IMR-90 (cell line): Measurements from ENCODE around the gene FOXB1. TPM values are rescaled to one million over a fixed set of nuclear protein-coding genes. Genes with fewer than 3 reads are reported as not detected.

Source experiments
- ATAC-seq: fragments of 200-7000 bp; cut with Tn5 transposase; 2 replicates; pipeline ENCODE4 v1.9.1; 2020; ENCODE audit warnings: low read depth, mild to moderate bottlenecking, moderate library complexity
- BruUV-seq: library from RNA; stranded (reverse); fragments of 400-500 nt; replicated peaks from 2 replicates; lab custom pipeline; 2021; lab: Mats Ljungman, UMichigan
- CTCF ChIA-PET: fragments of 300-600 bp; formaldehyde crosslinking; extraction: SDS; loops from one replicate; lab custom pipeline; 2021; ENCODE audit warnings: antibody characterized with exemption; lab: Yijun Ruan, JAX
- POLR2A ChIA-PET: fragments of 300-600 bp; sonication (Branson Sonifier 250); formaldehyde crosslinking; loops from one replicate; lab custom pipeline; 2022; ENCODE audit warnings: antibody characterized with exemption; ENCODE audit not compliant: unreplicated experiment; lab: Charles Lee
- DNase-seq: peaks from one replicate; pipeline ENCODE4 v3.0.0; 2013
- H2AFZ ChIP-seq: replicated peaks from 2 replicates; pipeline ENCODE3; 2013; ENCODE audit warnings: low read length, mild to moderate bottlenecking; ENCODE audit not compliant: poor library complexity
- H2AK5ac ChIP-seq: 2 replicates; pipeline ENCODE4 v1.6.1; 2013; ENCODE audit warnings: low read depth, low read length, inconsistent platforms
- H2AK9ac ChIP-seq: replicated peaks from 2 replicates; pipeline ENCODE3; 2013; ENCODE audit warnings: mild to moderate bottlenecking, low read depth, low read length, moderate library complexity; ENCODE audit not compliant: poor library complexity
- H2BK120ac ChIP-seq: 2 replicates; pipeline ENCODE4 v1.6.1; 2013; ENCODE audit warnings: low read depth, low read length, inconsistent platforms
- H2BK15ac ChIP-seq: 3 replicates; pipeline ENCODE4 v1.6.1; 2013; ENCODE audit warnings: low read depth, low read length, inconsistent platforms
- H2BK20ac ChIP-seq: 2 replicates; pipeline ENCODE4 v1.6.1; 2013; ENCODE audit warnings: low read depth, mild to moderate bottlenecking, inconsistent platforms, low read length, moderate library complexity
- H2BK5ac ChIP-seq: 2 replicates; pipeline ENCODE4 v1.6.1; 2013; ENCODE audit warnings: mild to moderate bottlenecking, low read depth, low read length, inconsistent platforms; ENCODE audit not compliant: poor library complexity, severe bottlenecking
- H3K14ac ChIP-seq: replicated peaks from 2 replicates; pipeline ENCODE4 v1.6.1; 2013; ENCODE audit warnings: low read depth, low read length, inconsistent platforms
- H3K18ac ChIP-seq: 2 replicates; pipeline ENCODE4 v1.6.1; 2013; ENCODE audit warnings: low read depth, low read length, control low read depth
- H3K23ac ChIP-seq: 2 replicates; pipeline ENCODE4 v1.6.1; 2013; ENCODE audit warnings: low read depth, low read length, inconsistent platforms
- H3K27ac ChIP-seq: 2 replicates; pipeline ENCODE4 v1.5.1; 2013; ENCODE audit warnings: mild to moderate bottlenecking, control low read depth, low read length; ENCODE audit not compliant: insufficient read depth
- H3K27me3 ChIP-seq: 2 replicates; pipeline ENCODE4 v1.6.1; 2013; ENCODE audit warnings: low read length; ENCODE audit not compliant: control insufficient read depth, insufficient read depth
- H3K36me3 ChIP-seq: 2 replicates; pipeline ENCODE4 v1.6.1; 2013; ENCODE audit warnings: low read length, mixed read lengths; ENCODE audit not compliant: control insufficient read depth, insufficient read depth
- H3K4ac ChIP-seq: 2 replicates; pipeline ENCODE4 v1.6.1; 2013; ENCODE audit warnings: low read depth, low read length, inconsistent platforms
- H3K4me1 ChIP-seq: 2 replicates; pipeline ENCODE4 v1.6.1; 2013; ENCODE audit warnings: low read length, mixed read lengths; ENCODE audit not compliant: control insufficient read depth, insufficient read depth
- H3K4me2 ChIP-seq: 2 replicates; pipeline ENCODE4 v1.6.1; 2013; ENCODE audit warnings: low read depth, mild to moderate bottlenecking, control low read depth, low read length, moderate library complexity
- H3K4me3 ChIP-seq: 2 replicates; pipeline ENCODE4 v1.5.1; 2013; ENCODE audit warnings: low read depth, mild to moderate bottlenecking, control low read depth, low read length, moderate library complexity; ENCODE audit not compliant: insufficient read depth
- H3K56ac ChIP-seq: 2 replicates; pipeline ENCODE4 v1.6.1; 2013; ENCODE audit warnings: low read length, inconsistent platforms; ENCODE audit not compliant: insufficient read depth; ENCODE audit errors: extremely low read depth
- H3K79me1 ChIP-seq, 2 experiments: 2 replicates each; pipeline ENCODE4 v1.6.1; 2013; ENCODE audit warnings: low read length in 2 of 2, inconsistent platforms in 1 of 2, low read depth in 1 of 2
- H3K9ac ChIP-seq: 2 replicates; pipeline ENCODE4 v1.6.1; 2013; ENCODE audit warnings: low read depth, low read length, control low read depth
- H3K9me1 ChIP-seq: 2 replicates; pipeline ENCODE4 v1.6.1; 2013; ENCODE audit warnings: low read length, inconsistent platforms; ENCODE audit not compliant: insufficient read depth
- H3K9me3 ChIP-seq: 2 replicates; pipeline ENCODE4 v1.6.1; 2013; ENCODE audit warnings: low read length; ENCODE audit not compliant: control insufficient read depth, insufficient read depth
- H4K20me1 ChIP-seq: 2 replicates; pipeline ENCODE4 v1.6.1; 2013; ENCODE audit warnings: low read length, inconsistent platforms; ENCODE audit not compliant: insufficient read depth
- H4K5ac ChIP-seq: 2 replicates; pipeline ENCODE4 v1.6.1; 2013; ENCODE audit warnings: mild to moderate bottlenecking, low read depth, low read length, control low read depth
- H4K8ac ChIP-seq, 2 experiments: 2 replicates each; pipeline ENCODE4 v1.6.1; 2013; ENCODE audit warnings: low read depth in 2 of 2, low read length in 2 of 2, control low read depth in 1 of 2, inconsistent platforms in 1 of 2
- H4K91ac ChIP-seq: 2 replicates; pipeline ENCODE4 v1.6.1; 2013; ENCODE audit warnings: low read depth, low read length, inconsistent platforms; ENCODE audit not compliant: insufficient read depth
- BHLHE40 ChIP-seq: fragments of 150-350 bp; IDR thresholded peaks from 2 replicates; pipeline ENCODE4 v1.6.1; 2016; ENCODE audit warnings: mild to moderate bottlenecking, low read depth, low read length
- CEBPB ChIP-seq: IDR thresholded peaks from 2 replicates; pipeline ENCODE4 v1.6.1; 2012; ENCODE audit warnings: low read depth, low read length, improper control_type of control experiment
- CHD1 ChIP-seq: IDR thresholded peaks from 2 replicates; pipeline ENCODE4 v1.6.1; 2012; ENCODE audit warnings: low read depth, low read length, improper control_type of control experiment
- FOS ChIP-seq: fragments of 150-350 bp; IDR thresholded peaks from 2 replicates; pipeline ENCODE4 v1.6.1; 2016; ENCODE audit warnings: low read depth, low read length
- MAFK ChIP-seq: IDR thresholded peaks from 2 replicates; pipeline ENCODE4 v1.6.1; 2012; ENCODE audit warnings: low read depth, low read length, improper control_type of control experiment
- MAZ ChIP-seq: IDR thresholded peaks from 2 replicates; pipeline ENCODE4 v1.6.1; 2012; ENCODE audit warnings: low read depth, mild to moderate bottlenecking, low read length, improper control_type of control experiment, moderate library complexity, borderline replicate concordance
- MXI1 ChIP-seq: IDR thresholded peaks from 2 replicates; pipeline ENCODE4 v1.6.1; 2012; ENCODE audit warnings: low read depth, mild to moderate bottlenecking, low read length, moderate library complexity, borderline replicate concordance
- NFE2L2 ChIP-seq: fragments of 150-350 bp; IDR thresholded peaks from 2 replicates; pipeline ENCODE4 v1.6.1; 2016; ENCODE audit warnings: low read depth, mild to moderate bottlenecking, low read length
- POLR2A ChIP-seq: IDR thresholded peaks from 2 replicates; pipeline ENCODE4 v1.6.1; 2012; ENCODE audit warnings: mild to moderate bottlenecking, low read depth, low read length
- RAD21 ChIP-seq: IDR thresholded peaks from 2 replicates; pipeline ENCODE4 v1.6.1; 2012; ENCODE audit warnings: low read length, improper control_type of control experiment
- RCOR1 ChIP-seq: IDR thresholded peaks from 2 replicates; pipeline ENCODE4 v1.6.1; 2012; ENCODE audit warnings: mild to moderate bottlenecking, low read length, improper control_type of control experiment; ENCODE audit not compliant: insufficient replicate concordance
- RFX5 ChIP-seq: IDR thresholded peaks from 2 replicates; pipeline ENCODE4 v1.8.0; 2012; ENCODE audit warnings: low read depth, mild to moderate bottlenecking, low read length, moderate library complexity
- SMC3 ChIP-seq: fragments of 150-350 bp; IDR thresholded peaks from 2 replicates; pipeline ENCODE4 v1.6.1; 2016; ENCODE audit warnings: low read depth, mild to moderate bottlenecking, antibody characterized with exemption, low read length, moderate library complexity
- WGBS, 2 experiments: methylation state at CpG; one replicate each; pipeline versions ENCODE4 v1.1.5 to v1.1.7; 2013; ENCODE audit warnings: missing lambda C conversion rate in 2 of 2; ENCODE audit not compliant: insufficient read length in 1 of 2; ENCODE audit errors: extremely low coverage in 2 of 2; 5-methylcytosine and 5-hydroxymethylcytosine counted together
- dilution Hi-C: fragments of 300-500 bp; cut with HindIII; formaldehyde crosslinking; loops from one replicate; pipeline ENCODE4 v1.14.3; 2018; ENCODE audit warnings: low sequenced_read_pairs; ENCODE audit not compliant: unreplicated experiment
- in situ Hi-C: fragments of 300-500 bp; cut with MboI; formaldehyde crosslinking; loops from 3 replicates; pipeline ENCODE4 v1.14.3; 2019; ENCODE audit warnings: low sequenced_read_pairs, inconsistent platforms, mixed read lengths
- intact Hi-C: fragments of 100-400 bp; cut with micrococcal nuclease; formaldehyde crosslinking; loops from 2 replicates; pipeline ENCODE4 v1.10.0; 2022
- polyA plus RNA-seq, 3 experiments: library from polyadenylated mRNA; depleted of rRNA; stranded (reverse); fragments of >200 nt; gene quantifications; 2 replicates each; pipeline ENCODE4 v1.2.3, GENCODE V29; 2012; ENCODE audit warnings: low replicate concordance in 1 of 3
- total RNA-seq: library from RNA; depleted of rRNA; stranded (reverse); fragments of >200 nt; gene quantifications from 2 replicates; pipeline ENCODE4 v1.2.3, GENCODE V29; 2012
- TF ChIP-seq, protein P1 (sequence below): fragments of 150-350 bp; IDR thresholded peaks from 2 replicates; pipeline ENCODE4 v1.6.1; 2017; ENCODE audit warnings: mild to moderate bottlenecking, antibody characterized with exemption, low read length, low read depth
- TF ChIP-seq, protein P2 (sequence below): fragments of 150-350 bp; IDR thresholded peaks from 2 replicates; pipeline ENCODE4 v1.6.1; 2016; ENCODE audit warnings: low read depth, mild to moderate bottlenecking, low read length, moderate library complexity, borderline replicate concordance
- TF ChIP-seq, protein P3 (sequence below): conservative IDR thresholded peaks from 2 replicates; pipeline ENCODE4 v1.5.1; 2012; ENCODE audit warnings: mild to moderate bottlenecking, low read depth, low read length, improper control_type of control experiment

FOXB1 gene
- total and polyA plus RNA-seq, 2 of the 4 experiments (the other 2 are of a cell fraction) = not detected

DNA sequence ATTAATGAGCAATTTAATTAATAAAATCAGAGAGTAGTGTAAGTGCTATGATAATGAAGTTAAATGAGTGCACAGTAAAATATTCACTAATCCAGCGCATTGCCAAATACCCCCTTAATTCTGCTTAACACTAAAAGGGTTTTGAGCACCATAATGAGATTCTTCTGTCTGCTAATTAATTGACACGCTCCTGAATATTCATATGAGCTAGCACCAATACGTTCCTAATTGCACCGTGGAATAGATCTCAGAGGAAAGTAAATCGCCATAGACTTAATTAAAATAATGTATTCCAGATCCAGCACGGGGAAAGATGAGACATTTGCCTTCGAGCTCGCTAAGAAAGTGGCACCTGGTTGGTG is 9.6 kb upstream of the FOXB1 start:
- no peak overlapping the region for H3K4me2 ChIP-seq
- dilution Hi-C loops = no loop called here

More for the DNA sequence above, 9.6 kb upstream of the FOXB1 start:
- H2BK20ac ChIP-seq = no peak overlapping the region
- no peak for DNase-seq
- no peak for ATAC-seq
- TF ChIP-seq, protein P1, sequence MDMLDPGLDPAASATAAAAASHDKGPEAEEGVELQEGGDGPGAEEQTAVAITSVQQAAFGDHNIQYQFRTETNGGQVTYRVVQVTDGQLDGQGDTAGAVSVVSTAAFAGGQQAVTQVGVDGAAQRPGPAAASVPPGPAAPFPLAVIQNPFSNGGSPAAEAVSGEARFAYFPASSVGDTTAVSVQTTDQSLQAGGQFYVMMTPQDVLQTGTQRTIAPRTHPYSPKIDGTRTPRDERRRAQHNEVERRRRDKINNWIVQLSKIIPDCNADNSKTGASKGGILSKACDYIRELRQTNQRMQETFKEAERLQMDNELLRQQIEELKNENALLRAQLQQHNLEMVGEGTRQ = no peak
- TF ChIP-seq FOS (no peak), BHLHE40 (no peak), RAD21 (no peak), RCOR1 (no peak), CHD1 (no peak), MXI1 (no peak), POLR2A (no peak), CEBPB (no peak), NFE2L2 (no peak), MAZ (no peak), MAFK (no peak), SMC3 (no peak), RFX5 (no peak)
- TF ChIP-seq, protein P2, sequence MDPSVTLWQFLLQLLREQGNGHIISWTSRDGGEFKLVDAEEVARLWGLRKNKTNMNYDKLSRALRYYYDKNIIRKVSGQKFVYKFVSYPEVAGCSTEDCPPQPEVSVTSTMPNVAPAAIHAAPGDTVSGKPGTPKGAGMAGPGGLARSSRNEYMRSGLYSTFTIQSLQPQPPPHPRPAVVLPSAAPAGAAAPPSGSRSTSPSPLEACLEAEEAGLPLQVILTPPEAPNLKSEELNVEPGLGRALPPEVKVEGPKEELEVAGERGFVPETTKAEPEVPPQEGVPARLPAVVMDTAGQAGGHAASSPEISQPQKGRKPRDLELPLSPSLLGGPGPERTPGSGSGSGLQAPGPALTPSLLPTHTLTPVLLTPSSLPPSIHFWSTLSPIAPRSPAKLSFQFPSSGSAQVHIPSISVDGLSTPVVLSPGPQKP = no peak
- TF ChIP-seq, protein P3, sequence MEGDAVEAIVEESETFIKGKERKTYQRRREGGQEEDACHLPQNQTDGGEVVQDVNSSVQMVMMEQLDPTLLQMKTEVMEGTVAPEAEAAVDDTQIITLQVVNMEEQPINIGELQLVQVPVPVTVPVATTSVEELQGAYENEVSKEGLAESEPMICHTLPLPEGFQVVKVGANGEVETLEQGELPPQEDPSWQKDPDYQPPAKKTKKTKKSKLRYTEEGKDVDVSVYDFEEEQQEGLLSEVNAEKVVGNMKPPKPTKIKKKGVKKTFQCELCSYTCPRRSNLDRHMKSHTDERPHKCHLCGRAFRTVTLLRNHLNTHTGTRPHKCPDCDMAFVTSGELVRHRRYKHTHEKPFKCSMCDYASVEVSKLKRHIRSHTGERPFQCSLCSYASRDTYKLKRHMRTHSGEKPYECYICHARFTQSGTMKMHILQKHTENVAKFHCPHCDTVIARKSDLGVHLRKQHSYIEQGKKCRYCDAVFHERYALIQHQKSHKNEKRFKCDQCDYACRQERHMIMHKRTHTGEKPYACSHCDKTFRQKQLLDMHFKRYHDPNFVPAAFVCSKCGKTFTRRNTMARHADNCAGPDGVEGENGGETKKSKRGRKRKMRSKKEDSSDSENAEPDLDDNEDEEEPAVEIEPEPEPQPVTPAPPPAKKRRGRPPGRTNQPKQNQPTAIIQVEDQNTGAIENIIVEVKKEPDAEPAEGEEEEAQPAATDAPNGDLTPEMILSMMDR = no peak
- no peak overlapping the region for H2AK9ac ChIP-seq
- no peaks in the 10 kb centered on the region for H3K4me1 ChIP-seq
- H3K9me1 ChIP-seq = no peaks in the 10 kb centered on the region
- CTCF ChIA-PET = no interaction called here
- H3K36me3 ChIP-seq = no peaks in the 10 kb centered on the region
- H3K9ac ChIP-seq = no peak overlapping the region
- BruUV-seq = no TSS peak
- peaks cover 71% of the 10 kb centered on the region for H3K27me3 ChIP-seq
- no peak overlapping the region for H3K4ac ChIP-seq
- no peaks in the 10 kb centered on the region for H4K20me1 ChIP-seq
- H3K79me1 ChIP-seq = no peaks in the 10 kb centered on the region
- POLR2A ChIA-PET = no interaction called here
- H3K27ac ChIP-seq = no peak overlapping the region
- no peak overlapping the region for H2AK5ac ChIP-seq
- no peak overlapping the region for H4K91ac ChIP-seq
- H3K14ac ChIP-seq = no peak overlapping the region
- no peak overlapping the region for H2BK120ac ChIP-seq
- no peak overlapping the region for H2BK15ac ChIP-seq
- H2BK5ac ChIP-seq = no peak overlapping the region
- WGBS, 2 experiments = no CpG with 5 or more reads among the region's 8 CpGs
- H3K56ac ChIP-seq = no peak overlapping the region
- H4K8ac ChIP-seq = no peak overlapping the region
- no peak overlapping the region for H4K5ac ChIP-seq
- no peak overlapping the region for H3K18ac ChIP-seq
- intact Hi-C loops (no loop called here), in situ Hi-C loops (no loop called here)
- H3K9me3 ChIP-seq = peaks cover 2% of the 10 kb centered on the region; the same call in 1 of the 2 replicates
- no peak overlapping the region for H3K23ac ChIP-seq
- H2AFZ ChIP-seq = no peak overlapping the region
- no peak overlapping the region for H3K4me3 ChIP-seq
